SKM-1 treated with dmso at 0.1 percent for 144 hours (cell line): Measurements from ENCODE around the gene SCLT1.
"Not testable (repeated sequence)": the region's sequence is repeated elsewhere in the genome, so short reads cannot be mapped to it uniquely, and the experiment has no call there.

Experiments used
- DNase-seq: peaks from one replicate; lab custom pipeline; 2025; ENCODE audit not compliant: unreplicated experiment; lab: John Stamatoyannopoulos, UW

SCLT1 gene

DNA sequence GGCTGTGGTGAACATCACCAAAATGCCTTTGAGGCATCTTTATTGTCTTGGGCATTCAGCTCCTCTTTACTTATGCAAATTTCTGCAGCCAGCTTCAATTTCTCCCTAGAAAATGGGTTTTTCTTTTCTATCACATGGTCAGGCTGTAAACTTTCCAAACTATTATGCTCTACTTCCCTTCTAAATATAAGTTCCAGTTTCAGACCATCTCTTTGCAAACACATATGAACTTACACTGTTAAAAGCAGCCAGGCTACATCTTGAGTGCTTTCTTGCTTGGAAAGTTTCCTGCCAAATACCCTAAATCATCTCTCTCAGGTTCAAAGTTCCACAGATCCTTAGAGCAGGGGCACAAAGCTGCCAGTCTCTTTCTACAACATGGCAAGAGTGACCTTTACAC lies 13.2 kb downstream of the SCLT1 start:
- no peak for DNase-seq

DNA sequence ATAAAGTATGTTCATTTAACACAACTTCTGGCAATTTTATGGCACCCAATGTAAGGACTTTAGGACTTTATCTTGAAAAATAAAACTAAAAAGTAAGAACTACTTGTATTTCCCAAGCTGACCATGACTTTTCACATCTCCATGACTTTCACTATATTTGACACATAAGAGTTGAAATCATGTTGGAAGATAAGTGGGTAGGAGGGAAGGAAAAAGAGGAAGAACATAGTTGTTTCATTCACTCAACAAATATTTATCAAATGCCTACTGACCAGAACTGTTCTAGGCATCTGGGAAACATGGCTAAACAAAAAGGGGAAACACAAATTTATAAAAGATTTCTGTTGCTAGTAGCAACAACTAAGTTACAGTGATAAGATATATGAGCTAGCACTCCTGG lies 16.0 kb downstream of the SCLT1 start:
- DNase-seq, result no peak

DNA sequence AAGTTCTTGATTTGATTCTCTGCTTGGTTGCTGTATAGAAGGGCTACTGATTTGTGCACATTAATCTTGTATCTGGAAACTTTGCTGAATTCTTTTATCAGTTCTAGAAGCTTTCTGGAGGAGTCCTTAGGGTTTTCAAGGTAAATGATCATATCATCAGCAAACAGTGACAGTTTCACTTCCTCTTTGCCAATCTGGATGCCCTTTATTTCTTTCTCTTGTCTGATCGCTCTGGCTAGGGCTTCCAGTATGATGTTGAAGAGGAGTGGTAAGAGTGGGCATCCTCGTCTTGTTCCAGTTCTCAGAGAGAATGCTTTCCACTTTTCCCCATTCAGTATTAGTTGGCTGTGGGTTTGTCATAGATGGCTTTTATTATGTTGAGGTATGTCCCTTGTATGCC lies 23.8 kb downstream of the SCLT1 start:
- DNase-seq, result not testable (repeated sequence)

DNA sequence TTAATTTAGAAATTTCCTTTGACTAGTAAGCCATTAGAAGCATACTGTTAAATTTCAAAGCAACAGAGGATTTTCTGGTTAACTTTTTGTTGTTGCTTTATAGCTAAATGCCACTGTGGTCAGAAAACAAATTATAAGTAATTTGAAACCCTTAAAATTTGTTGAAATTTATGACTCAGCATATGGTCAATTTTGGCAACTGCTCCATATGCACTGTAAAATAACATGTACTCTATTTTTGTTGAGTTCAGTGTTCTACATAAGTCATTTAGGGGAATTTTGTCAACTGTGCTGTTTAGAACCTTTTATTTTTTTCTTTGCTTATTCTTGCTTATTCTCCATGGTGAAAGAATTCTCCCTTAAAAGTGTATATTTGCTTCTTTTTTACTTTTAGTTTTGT lies 28.6 kb downstream of the SCLT1 start:
- no peak for DNase-seq

DNA sequence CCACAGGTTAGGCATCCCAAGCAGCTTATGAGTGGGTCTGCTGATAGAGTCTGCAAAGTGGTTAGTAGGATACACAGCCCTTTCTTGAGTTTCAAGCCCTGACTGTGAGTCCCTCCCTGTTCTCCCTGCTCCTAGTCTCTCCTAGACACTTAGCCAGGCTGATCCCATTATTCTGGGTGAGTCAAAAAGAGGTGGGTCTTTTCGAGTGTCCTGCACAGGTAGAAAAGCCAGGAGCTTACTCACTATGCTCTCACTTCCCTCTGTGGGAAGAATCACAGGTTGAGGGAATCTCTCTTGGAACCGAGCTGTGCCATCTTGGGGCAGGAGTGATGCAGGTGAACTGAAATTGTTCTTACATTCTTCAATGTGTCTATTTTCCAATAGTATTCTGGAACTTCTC lies 29.7 kb downstream of the SCLT1 start:
- no peak for DNase-seq

DNA sequence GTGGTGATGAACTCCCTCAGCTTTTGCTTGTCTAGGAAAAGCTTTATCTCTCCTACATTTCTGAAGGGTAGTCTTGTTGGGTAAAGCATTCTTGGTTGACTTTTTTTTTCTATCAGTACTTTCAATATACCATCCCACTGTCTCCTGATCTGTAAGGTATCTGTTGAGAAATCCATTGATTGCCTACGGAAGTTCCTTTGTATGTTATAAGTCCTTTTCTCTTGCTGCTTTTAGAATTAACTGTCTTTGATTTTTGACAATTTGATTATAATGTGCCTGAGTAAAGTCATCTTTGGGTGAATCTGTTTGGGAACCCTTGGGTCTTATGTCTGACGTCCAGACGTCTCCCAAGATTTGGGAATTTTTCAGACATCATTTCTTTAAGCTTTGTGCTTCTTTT lies 30.8 kb downstream of the SCLT1 start:
- no peak for DNase-seq

DNA sequence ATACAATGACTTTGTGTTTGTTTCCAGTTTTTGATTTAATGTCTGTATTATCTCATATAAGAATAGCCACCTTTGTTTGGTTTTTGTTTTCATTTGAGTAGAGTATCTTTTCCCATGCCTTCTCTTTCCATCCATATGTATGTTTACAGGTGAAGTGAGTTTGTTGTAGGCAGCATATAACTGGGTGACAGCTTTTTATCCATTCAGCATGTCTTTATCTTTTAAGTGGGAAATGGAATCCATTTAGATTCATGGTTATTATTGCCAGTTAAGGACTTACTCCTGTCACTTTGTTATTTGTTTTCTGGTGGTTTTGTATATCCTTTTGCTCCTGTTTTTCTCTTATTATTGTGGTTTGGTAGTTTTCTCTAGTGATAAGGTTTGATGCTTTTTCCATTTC lies 34.3 kb downstream of the SCLT1 start:
- no peak for DNase-seq

DNA sequence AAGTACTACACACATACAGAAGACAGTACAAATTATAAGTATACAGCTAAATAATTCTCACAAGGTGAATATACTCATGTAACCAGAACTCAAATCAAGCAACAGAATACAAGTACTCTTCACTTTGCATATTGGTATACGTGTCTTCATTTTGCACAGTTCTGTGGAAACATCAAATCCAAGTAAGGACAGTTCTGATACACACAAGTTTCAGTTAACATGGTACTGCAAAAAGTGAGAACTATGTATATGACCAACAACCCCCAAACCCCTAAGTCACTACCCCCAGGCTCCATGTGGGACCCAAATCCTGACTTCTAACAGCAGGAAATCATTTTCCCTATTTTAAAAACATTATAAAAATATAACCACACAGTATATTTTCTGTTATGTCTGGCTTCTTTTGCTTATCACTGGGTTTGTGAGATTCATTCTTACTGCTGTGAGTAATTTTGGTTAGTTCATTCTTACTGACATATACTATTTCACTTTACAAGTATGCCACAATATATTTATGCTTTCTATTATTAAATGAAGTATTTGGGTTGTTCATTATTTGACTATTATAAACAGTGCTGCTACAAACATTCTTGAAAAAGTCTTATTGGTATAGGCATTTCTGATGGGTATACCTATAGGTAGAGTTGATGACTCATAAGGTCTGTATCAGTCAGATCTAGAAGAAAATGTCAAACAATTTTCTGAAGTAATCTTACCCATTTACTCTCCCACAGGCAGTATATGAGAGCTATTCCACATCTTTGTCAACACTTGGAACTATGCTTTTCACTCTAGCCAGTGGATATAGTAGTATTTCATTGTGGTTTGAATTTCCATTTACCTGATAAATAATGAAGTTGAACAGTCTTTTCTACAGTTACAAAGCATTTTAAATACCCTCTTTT lies 47.0 kb downstream of the SCLT1 start:
- no peak for DNase-seq

DNA sequence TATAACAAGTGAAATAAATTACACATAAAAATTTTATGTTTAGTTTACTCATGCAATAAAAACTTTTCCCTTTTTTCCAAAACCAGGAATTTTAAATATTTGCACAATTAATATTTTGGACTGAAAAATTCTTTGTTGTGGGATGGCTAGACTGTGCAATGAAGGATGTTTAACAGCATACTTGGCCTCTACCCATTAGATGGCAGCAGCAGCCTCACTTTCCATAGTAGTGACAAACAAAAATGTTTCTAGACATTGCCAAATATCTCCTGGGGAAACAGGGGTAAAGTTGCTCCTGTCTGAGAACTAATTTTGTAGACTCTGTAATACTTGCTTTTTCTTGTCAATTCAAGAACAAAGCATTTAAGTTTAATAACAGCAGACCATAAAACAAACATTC lies 49.8 kb downstream of the SCLT1 start:
- DNase-seq, result no peak

DNA sequence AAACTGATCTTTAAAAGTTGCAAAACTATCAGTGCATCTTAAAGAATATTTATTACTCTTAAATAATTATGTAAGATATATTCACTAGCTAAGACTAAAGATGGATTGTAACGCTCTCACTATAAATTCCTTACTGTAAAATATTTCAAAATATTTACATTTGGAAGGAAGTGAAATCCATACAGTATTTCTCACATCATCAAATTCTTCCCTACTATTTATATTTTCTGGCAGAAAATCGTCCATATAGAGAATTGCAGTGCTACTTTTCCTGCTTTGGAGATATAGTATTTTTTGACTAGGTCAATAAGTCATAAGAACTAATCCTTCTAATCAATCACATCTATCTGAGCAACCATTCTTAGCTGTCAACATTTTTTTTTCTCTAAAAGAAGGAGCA lies 52.9 kb downstream of the SCLT1 start:
- DNase-seq, result no peak

DNA sequence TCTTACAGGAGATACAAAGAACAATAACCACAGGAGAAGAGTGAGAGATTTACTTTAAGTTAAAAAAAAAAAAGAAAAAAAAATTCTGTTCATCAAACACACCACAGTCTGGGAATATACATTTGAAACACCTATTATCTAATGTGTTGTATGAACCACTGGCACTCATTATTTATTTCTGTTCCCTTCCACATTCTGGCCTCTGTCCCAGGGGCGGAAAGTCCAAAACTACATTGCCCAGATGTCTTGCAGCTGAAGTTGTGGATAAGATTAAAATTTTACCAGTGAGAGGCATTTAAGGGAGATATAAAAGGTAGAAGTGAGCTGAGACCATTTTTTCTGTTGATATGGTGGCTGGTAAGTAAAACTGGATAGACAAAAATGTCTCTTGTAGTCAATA lies 56.2 kb downstream of the SCLT1 start:
- no peak for DNase-seq

DNA sequence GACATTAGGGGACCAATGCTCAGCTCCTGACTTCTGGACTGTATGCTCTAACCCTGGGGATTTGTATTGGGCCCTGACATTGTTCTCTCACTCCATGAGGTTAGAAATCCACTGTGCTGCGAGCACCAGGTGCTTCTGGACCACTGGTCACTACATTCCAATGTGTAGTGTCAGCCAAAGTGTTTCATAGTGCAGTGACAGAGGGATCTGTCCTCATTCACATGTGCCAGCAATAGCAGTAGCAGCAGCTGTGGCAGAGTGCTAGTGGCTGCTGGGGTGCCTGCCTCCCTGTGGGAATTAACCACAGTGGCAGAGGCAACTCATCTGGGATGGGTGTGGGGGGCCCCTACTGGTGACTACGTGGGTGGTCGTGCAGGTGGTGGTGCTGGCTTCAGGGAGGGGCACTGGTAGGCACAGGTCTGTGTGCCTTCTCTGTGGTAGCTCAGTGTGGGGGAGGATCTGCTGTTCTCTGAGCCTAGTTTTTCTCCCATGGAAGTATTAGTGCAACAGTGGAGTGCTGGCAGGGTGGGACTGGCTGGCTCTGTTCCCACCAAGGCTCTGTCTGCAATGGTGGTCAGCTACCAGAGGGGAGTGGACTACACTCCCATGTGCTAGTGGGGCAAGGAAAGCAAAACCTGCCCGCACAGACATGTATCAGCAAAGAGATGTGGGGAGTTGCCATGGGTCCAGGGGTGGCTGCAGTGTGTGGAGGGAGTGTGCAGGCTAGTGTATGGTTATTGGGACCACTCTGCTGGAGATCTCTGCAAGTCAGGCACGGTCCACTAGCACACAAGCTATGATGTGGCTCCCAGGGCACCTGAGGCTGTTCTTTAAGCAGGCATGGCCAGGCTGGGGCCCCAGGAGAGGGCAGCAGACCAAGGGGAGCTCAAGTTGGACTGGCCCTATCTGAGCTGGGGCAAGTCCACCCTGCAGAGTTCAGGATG lies 78.5 kb downstream of the SCLT1 start:
- DNase-seq, result no peak

DNA sequence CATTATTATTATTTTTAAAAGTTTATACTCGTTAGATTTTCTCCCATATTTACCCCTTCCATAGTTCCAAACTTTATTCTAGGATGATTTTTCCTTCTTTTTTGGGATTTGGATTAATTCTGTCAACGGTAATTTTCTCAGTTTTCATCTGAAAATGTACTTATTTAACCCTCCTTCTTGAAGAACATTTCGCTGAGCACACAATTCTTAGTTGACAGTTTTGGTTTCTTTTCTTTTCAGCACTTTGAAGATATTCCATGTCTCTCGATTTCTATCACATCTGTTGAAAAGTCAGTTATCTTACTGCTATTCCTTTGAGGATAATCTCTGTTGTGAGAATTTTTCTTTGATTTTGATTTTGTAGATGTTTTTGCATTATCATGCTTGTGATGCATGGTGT lies 85.2 kb downstream of the SCLT1 start:
- DNase-seq, result no peak

DNA sequence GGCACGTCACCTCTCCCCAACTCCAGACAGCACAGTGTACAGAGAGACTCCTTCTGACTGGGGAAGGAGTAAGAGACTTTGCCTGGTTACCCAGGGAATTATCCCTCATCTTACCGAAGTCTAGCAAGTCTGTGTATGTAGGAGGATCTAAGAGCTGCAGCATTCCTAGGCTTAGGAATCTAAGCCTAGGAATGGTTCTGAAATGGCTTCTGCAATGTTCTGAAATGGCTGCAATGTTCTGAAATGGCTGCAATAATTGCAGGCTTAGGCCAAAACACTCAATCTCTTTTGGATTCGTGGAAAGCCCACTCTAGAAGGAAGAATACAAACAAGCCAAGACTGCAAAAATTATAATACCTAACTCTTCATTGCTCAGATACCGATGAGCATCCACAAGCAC lies 106.4 kb downstream of the SCLT1 start:
- DNase-seq, result no peak

DNA sequence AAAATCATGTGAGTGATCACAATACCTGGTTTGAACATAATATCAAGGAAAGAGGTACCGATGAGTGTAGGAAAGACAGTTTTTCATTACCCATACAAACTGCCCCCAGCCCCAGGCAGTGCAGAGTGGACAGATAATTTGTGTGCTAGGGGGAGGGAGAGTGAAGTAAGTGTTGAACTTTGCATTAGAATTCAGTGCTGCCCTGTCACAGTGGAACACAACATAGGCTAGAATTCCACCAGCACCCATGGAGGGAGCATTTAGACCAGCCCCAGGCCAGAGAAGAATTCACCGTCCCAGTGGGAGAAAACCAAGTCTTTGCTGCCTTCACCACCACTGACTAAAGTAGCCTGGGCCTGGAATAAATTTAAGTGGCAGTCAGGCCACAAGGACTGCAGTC lies 107.3 kb downstream of the SCLT1 start:
- DNase-seq, result no peak

DNA sequence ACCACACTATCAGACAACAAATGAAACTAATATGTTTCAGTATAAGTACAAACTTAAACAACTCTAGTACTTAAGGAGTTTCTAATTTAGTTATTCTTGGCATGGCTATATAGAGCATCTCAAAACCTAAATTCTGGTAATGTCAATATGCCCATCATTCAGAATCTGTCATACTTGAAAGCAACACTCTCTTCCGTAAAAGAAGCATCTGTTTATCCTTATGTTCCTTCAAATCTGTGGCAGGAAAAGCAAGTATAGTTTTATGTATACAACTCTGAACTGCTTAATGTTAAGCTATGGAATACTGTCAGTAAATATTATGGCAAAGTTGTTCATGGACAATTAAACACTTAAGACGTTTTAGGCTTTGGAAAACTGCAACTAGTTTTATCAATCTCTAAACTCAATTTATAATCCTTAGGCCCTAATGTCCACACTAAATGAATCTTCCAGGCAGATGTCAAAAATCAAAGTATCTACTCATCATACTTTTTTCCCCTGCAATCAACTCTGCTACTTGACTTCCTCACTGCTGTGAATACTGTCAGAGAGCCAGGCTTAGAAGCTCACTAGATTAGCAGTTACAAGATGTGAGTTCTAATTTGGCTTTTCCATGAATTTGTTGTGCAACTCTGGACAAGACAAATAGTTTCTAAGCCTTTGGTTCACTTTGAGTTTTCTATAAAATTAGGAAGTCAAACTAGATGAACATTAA lies 109.4 kb downstream of the SCLT1 start:
- no peak for DNase-seq

DNA sequence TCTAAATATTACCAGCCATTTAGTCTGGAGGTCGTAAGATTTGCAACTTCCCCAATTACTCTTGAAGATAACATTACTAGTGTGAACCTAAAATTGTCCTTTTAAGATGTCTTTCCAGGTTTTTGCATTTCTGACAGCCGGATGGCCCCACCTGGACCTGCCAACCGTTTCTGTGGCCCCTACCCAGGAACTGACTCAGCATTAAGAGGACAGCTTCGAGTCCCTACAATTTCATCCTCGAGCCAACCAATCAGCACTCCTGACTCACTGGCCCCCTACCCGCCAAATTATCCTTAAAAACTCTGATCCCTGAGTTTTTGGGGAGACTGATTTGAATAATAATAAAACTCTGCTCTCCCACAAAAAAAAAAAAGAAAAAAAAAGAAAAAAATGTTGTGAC lies 112.0 kb downstream of the SCLT1 start:
- DNase-seq, result no peak

DNA sequence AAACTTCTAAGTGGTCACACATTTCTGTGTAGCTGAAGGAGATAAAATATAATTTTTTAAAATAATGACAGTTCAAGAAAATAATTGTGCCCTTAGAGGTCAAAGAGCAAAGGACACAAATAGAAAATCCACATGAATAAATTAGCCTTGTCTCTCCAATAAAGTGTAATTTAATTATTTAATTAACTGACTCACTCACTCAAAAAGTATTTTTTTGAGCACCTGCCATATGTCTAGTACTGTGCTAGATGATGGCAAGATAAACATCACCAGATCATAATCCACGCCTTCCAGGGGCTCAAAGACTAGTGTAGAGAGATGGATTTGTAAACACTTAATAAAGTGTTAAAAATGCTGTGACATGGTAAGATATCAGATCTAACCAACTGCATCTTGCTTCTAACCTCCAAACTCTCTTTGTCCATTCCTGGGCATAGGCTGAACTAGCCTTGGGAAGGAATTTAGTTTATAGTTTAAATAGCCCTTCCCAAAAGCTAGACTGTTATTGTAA lies 112.5 kb downstream of the SCLT1 start:
- no peak for DNase-seq

DNA sequence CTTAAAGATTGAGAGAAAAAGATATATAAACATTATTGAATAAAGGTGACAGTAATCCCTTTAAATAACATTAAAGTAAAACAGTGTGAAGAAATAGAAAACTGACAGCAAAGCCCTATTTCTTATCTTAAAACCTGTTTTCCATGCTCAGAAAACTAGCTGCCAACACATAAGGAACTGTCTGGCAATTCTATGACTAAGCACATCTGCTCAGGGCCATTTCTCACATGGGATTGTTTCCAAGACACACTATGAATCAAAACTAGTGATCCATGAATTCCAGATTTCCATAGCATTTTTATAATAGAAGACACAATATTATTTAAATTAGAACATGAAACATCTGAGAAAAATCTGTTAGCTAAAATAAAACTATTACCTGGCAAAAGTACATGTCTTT lies 113.4 kb downstream of the SCLT1 start:
- DNase-seq, result no peak

DNA sequence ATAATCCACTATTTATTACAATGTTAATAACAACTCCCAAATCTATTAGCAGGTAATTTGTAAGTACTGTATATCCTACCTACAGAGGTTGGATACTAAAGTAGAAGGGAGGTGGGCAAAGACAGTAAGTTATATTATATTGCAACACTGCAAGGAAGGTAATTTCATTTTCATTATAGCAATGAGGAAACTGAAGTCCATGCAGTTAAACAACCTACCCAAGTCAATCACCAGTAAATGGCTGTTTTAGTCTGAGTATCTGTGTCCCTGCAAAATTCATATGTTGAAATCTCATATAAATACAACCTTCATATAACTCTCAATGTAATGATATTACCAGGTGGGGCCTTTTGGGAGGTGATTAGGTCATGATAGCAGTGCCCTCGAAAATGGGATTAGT lies 114.4 kb downstream of the SCLT1 start:
- no peak for DNase-seq

DNA sequence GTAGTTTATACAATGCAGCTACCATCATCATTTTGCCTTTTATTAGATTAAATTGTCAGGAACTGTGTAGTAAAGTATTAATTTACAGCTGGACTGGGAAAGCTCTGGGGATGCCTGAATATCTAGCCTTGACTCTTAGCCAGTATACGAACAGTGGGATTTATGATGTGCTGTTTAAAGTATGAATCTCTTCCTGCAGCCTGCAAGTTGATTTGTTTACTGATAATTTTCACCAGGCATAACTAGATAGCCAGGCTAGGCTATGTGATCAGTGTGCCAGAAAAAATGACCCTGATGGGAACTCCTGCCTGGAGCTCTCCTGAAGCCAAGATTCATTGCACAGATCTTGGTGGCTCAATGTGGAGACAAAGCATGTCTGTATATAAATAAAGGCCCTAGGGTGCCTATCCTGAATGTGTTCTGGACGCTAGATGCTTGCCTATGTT lies 119.2 kb downstream of the SCLT1 start:
- no peak for DNase-seq
